NCI-H187 treated with DMSO at 0.1 percent for 48 hours (cell line): Measurements from ENCODE around the gene MAN1C1.

Source experiments
- DNase-seq: peaks from one replicate; lab custom pipeline; 2025; lab: John Stamatoyannopoulos, UW

MAN1C1 gene

GRCh38 chr1:25817840-25818501, 201.4 kb downstream of the MAN1C1 start:
- DNase-seq: no peak

GRCh38 chr1:25818569-25818968, 202.0 kb downstream of the MAN1C1 start:
- no peak for DNase-seq

- no peak for DNase-seq
These were observed 203.1 kb downstream of the MAN1C1 start, which contains the start of gene MTFR1L for GRCh38 chr1:25819491-25820246. Gene MTFR1L, plus strand, starts transcription at chr1:25819954. Its CDS starts 3,151 bp downstream, at chr1:25823105.

- no peak for DNase-seq
These were observed 203.9 kb downstream of the MAN1C1 start for GRCh38 chr1:25820247-25821111.

- DNase-seq: no peak
These were observed 204.5 kb downstream of the MAN1C1 start for GRCh38 chr1:25821112-25821476.

- DNase-seq: no peak
These were observed 205.1 kb downstream of the MAN1C1 start for GRCh38 chr1:25821630-25822091.

GRCh38 chr1:25825605-25826004, 209.0 kb downstream of the MAN1C1 start:
- no peak for DNase-seq

- no peak for DNase-seq
These were observed 210.0 kb downstream of the MAN1C1 start for GRCh38 chr1:25826571-25826970.

- no peak for DNase-seq
These were observed 211.9 kb downstream of the MAN1C1 start for GRCh38 chr1:25828491-25828890.

- no peak for DNase-seq
These were observed 212.5 kb downstream of the MAN1C1 start for GRCh38 chr1:25829046-25829445.

- DNase-seq: no peak
These were observed 215.1 kb downstream of the MAN1C1 start for GRCh38 chr1:25831569-25832196.

- no peak for DNase-seq
These were observed 215.9 kb downstream of the MAN1C1 start for GRCh38 chr1:25832336-25833037.

GRCh38 chr1:25833158-25833557, 216.6 kb downstream of the MAN1C1 start:
- no peak for DNase-seq
